ENCODE data around the gene CCNB3. TPM values are rescaled to one million over a fixed set of nuclear protein-coding genes. Genes with fewer than 3 reads are reported as not detected.

Gene CCNB3, protein sequence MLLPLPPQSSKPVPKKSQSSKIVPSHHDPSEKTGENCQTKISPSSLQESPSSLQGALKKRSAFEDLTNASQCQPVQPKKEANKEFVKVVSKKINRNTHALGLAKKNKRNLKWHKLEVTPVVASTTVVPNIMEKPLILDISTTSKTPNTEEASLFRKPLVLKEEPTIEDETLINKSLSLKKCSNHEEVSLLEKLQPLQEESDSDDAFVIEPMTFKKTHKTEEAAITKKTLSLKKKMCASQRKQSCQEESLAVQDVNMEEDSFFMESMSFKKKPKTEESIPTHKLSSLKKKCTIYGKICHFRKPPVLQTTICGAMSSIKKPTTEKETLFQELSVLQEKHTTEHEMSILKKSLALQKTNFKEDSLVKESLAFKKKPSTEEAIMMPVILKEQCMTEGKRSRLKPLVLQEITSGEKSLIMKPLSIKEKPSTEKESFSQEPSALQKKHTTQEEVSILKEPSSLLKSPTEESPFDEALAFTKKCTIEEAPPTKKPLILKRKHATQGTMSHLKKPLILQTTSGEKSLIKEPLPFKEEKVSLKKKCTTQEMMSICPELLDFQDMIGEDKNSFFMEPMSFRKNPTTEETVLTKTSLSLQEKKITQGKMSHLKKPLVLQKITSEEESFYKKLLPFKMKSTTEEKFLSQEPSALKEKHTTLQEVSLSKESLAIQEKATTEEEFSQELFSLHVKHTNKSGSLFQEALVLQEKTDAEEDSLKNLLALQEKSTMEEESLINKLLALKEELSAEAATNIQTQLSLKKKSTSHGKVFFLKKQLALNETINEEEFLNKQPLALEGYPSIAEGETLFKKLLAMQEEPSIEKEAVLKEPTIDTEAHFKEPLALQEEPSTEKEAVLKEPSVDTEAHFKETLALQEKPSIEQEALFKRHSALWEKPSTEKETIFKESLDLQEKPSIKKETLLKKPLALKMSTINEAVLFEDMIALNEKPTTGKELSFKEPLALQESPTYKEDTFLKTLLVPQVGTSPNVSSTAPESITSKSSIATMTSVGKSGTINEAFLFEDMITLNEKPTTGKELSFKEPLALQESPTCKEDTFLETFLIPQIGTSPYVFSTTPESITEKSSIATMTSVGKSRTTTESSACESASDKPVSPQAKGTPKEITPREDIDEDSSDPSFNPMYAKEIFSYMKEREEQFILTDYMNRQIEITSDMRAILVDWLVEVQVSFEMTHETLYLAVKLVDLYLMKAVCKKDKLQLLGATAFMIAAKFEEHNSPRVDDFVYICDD (N-terminal part only)
- total RNA-seq (2021; ENCODE audit: unreplicated experiment) = 0.64 TPM
- polyA plus RNA-seq (2012; ENCODE audit: insufficient read length) = 0.11 TPM
- percentile 16 among the genes with signal in this experiment for Bru-seq, nascent RNA
- BruChase-seq, experiment 1, labeled RNA remaining after a 2-hour chase = percentile 15 among the genes with signal in this experiment
- BruChase-seq, experiment 2, labeled RNA remaining after a 6-hour chase = percentile 15 among the genes with signal in this experiment
- long read RNA-seq, partial matches to known transcripts = 0 of 1 reads
- long read RNA-seq, other reads (novel, unspliced or antisense) = 1 of 1 reads

DNA sequence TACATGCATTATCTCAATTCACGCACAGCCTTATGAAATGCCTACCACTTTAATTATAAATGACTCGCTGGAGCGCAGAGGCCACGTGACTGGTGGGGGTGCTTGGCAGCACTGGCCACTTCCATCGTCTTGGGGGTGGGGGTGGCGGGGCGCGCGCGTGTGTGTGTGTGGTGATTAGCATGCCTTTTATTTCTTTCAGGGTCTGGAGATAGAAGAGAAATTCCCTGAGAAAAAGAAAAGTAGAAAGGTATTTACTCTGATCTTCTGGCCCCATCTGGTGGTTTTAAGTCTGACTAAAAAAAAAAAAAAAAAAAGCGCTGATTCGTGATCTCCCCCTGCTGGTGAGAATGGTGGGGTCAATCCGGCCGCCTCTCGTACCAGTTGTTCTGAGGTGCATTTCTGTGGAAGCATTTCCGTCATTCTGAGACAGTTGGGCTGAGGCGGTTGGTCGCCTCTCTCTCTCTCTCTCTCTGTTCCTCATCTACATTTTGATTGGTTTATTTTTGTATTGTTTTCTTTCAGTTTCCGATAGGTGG lies at the start of gene CCNB3:
Gene CCNB3, plus strand, starts transcription at position 402 of the 536 bp plus-strand sequence. CDS start 80,399 bp downstream, outside the sequence.
- no peaks in the 10 kb centered on the region for H3K9me3 ChIP-seq (ENCODE audit: control insufficient read depth, insufficient read depth, low read depth, low read length)
- H3K27ac ChIP-seq (ENCODE audit: low read length) = peak within 1 kb of the TSS; percentile 59
- H3K36me3 ChIP-seq (ENCODE audit: control insufficient read depth, insufficient read depth, low read length) = no peaks in the 10 kb centered on the region
- TF ChIP-seq, protein P1, sequence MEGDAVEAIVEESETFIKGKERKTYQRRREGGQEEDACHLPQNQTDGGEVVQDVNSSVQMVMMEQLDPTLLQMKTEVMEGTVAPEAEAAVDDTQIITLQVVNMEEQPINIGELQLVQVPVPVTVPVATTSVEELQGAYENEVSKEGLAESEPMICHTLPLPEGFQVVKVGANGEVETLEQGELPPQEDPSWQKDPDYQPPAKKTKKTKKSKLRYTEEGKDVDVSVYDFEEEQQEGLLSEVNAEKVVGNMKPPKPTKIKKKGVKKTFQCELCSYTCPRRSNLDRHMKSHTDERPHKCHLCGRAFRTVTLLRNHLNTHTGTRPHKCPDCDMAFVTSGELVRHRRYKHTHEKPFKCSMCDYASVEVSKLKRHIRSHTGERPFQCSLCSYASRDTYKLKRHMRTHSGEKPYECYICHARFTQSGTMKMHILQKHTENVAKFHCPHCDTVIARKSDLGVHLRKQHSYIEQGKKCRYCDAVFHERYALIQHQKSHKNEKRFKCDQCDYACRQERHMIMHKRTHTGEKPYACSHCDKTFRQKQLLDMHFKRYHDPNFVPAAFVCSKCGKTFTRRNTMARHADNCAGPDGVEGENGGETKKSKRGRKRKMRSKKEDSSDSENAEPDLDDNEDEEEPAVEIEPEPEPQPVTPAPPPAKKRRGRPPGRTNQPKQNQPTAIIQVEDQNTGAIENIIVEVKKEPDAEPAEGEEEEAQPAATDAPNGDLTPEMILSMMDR (IDR thresholded peaks at IDR 0.05) = peak; percentile 80
- no peak for TF ChIP-seq TCF7L2 (IDR thresholded peaks at IDR 0.05; ENCODE audit: low read depth, low read length)
- H3K27me3 ChIP-seq (ENCODE audit: control insufficient read depth, insufficient read depth, low read length) = no peaks in the 10 kb centered on the region
- in situ Hi-C loops (cut with HindIII; ENCODE audit: low pct_unique_long_range_greater_than_20kb, low sequenced_read_pairs) = no loop called here
- no peaks in the 10 kb centered on the region; the same call in 1 of the 2 replicates for H3K4me1 ChIP-seq (ENCODE audit: control insufficient read depth, insufficient read depth, low read length)
- ATAC-seq (peak; percentile 93), DNase-seq (ENCODE audit: low read depth, low spot score) (peak; percentile 36)
- peak within 1 kb of the TSS; percentile 32 to 38 for H3K4me3 ChIP-seq (ENCODE audit: low read depth in 2 of 2, low read length in 2 of 2)
- POLR2A ChIA-PET = interaction anchor here (0.7 kb wide), 1 partner anchor 285 kb away, joined by 4 read pairs; no protein-coding TSS in a partner anchor
- CTCF ChIA-PET = interaction anchor here (0.7 to 0.9 kb wide), 6 partner anchors 20 to 293 kb away, joined by 3 to 11 read pairs (median 6); no protein-coding TSS in a partner anchor
- BruUV-seq (replicated peaks) = no TSS peak
- intact Hi-C loops (cut with micrococcal nuclease; ENCODE audit: unreplicated experiment) = loop anchor here (1.0 to 5.0 kb wide), 2 partner anchors 104 to 287 kb away; no protein-coding TSS in a partner anchor

DNA sequence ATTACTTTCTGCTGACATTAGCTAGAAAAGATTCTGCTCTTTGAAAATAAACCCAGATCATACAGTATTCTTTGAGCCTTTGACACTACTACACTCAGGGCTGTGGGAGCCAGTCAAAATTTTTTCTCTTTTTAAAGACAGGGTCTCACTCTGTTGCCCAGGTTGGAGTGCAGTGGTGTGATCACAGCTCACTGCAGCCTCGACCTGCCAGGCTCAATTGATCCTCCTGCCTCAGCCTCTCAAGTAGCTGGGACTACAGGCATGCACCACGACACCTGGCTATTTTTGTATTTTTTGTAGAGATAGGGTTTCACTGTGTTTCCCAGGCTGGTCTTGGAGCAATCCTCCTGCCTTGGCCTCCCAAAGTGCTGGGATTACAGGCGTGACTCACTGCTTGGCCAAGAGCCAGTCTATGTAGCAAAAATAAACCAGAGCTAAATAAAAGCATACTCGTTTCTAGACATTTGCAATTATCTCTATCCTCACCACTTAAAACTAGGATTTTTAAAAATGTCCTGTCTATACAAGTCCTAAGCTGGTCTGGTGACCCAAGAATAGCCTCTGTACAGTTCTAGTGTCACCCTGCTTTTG lies 46.9 kb upstream of the CCNB3 start:
- no peak for TF ChIP-seq TCF7L2 (IDR thresholded peaks at IDR 0.05; ENCODE audit: low read depth, low read length)
- TF ChIP-seq, protein P1 (IDR thresholded peaks at IDR 0.05) = no peak
- no peak for TF ChIP-seq POLR2AphosphoS5 (IDR thresholded peaks at IDR 0.05; ENCODE audit: low read depth, low read length)
- TF ChIP-seq, protein P2, sequence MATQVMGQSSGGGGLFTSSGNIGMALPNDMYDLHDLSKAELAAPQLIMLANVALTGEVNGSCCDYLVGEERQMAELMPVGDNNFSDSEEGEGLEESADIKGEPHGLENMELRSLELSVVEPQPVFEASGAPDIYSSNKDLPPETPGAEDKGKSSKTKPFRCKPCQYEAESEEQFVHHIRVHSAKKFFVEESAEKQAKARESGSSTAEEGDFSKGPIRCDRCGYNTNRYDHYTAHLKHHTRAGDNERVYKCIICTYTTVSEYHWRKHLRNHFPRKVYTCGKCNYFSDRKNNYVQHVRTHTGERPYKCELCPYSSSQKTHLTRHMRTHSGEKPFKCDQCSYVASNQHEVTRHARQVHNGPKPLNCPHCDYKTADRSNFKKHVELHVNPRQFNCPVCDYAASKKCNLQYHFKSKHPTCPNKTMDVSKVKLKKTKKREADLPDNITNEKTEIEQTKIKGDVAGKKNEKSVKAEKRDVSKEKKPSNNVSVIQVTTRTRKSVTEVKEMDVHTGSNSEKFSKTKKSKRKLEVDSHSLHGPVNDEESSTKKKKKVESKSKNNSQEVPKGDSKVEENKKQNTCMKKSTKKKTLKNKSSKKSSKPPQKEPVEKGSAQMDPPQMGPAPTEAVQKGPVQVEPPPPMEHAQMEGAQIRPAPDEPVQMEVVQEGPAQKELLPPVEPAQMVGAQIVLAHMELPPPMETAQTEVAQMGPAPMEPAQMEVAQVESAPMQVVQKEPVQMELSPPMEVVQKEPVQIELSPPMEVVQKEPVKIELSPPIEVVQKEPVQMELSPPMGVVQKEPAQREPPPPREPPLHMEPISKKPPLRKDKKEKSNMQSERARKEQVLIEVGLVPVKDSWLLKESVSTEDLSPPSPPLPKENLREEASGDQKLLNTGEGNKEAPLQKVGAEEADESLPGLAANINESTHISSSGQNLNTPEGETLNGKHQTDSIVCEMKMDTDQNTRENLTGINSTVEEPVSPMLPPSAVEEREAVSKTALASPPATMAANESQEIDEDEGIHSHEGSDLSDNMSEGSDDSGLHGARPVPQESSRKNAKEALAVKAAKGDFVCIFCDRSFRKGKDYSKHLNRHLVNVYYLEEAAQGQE (IDR thresholded peaks at IDR 0.05; ENCODE audit: insufficient read depth in 1 of 2, low read depth in 2 of 2, low read length in 1 of 2) = no peak
- no peak for TF ChIP-seq SIN3A (IDR thresholded peaks at IDR 0.05; ENCODE audit: borderline replicate concordance, insufficient read depth, low read depth, low read length)

More for the DNA sequence above, 46.9 kb upstream of the CCNB3 start:
- in situ Hi-C loops (cut with HindIII; ENCODE audit: low pct_unique_long_range_greater_than_20kb, low sequenced_read_pairs) = no loop called here
- BruUV-seq (replicated peaks) = no TSS peak
- Histone ChIP-seq H3K9me3 (ENCODE audit: control insufficient read depth, insufficient read depth, low read depth, low read length) (no peaks in the 10 kb centered on the region), H3K4me3 (ENCODE audit: low read depth in 2 of 2, low read length in 2 of 2) (no peak overlapping the region), H3K27me3 (ENCODE audit: control insufficient read depth, insufficient read depth, low read length) (no peaks in the 10 kb centered on the region; the same call in 1 of the 2 replicates), H3K36me3 (ENCODE audit: control insufficient read depth, insufficient read depth, low read length) (no peaks in the 10 kb centered on the region), H3K27ac (ENCODE audit: low read length) (no peak overlapping the region), H3K4me1 (ENCODE audit: control insufficient read depth, insufficient read depth, low read length) (no peaks in the 10 kb centered on the region)
- no peak for ATAC-seq
- ChIA-PET CTCF (no interaction called here), POLR2A (no interaction called here)
- intact Hi-C loops (cut with micrococcal nuclease; ENCODE audit: unreplicated experiment) = no loop called here
- DNase-seq (ENCODE audit: low read depth, low spot score) = no peak

Data from Panc1 (cell line).